DMS79 treated with DMSO at 0.1 percent for 48 hours (cell line): Measurements from ENCODE around the gene RGS8.
"Not testable (repeated sequence)": the region's sequence is repeated elsewhere in the genome, so short reads cannot be mapped to it uniquely, and the experiment has no call there.

ENCODE experiments used
- DNase-seq: peaks from one replicate; lab custom pipeline; 2025; lab: John Stamatoyannopoulos, UW

RGS8 gene

DNA sequence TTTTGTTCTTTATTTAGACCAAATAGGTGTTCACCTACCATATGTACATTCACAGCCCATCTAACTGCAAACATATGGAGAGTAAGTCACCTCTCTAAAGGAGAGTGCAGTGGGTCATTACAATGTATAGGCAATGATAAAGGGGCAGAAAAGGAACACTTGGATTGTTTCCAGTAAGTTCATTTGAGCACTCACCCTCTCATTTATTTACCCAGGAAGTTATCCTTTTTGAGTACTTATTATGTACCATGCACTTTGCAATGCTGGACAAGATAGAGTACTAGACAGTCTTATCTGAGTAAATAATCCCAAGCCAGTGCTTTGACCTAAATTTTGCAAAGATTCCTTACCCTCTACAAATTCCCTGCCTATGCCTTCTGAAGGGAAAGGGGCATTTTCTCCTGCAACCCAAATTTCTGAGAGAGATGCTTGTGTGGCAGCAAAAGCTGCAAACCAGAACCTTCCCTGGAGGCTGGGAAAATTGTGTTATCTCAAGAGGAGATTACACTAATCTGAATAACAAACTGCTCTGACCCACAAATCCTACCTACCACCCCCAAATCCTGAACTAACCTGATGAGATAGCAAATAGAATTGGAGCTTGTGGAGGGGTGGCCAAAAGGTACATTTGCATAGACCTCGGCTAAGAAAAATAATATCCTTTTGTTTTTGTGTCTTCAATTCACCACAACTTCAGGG is 18.6 kb upstream of the RGS8 start:
- peak; percentile 24 for DNase-seq

GRCh38 chr1:182700351-182700709 is 15.9 kb upstream of the RGS8 start:
- DNase-seq = no peak

DNA sequence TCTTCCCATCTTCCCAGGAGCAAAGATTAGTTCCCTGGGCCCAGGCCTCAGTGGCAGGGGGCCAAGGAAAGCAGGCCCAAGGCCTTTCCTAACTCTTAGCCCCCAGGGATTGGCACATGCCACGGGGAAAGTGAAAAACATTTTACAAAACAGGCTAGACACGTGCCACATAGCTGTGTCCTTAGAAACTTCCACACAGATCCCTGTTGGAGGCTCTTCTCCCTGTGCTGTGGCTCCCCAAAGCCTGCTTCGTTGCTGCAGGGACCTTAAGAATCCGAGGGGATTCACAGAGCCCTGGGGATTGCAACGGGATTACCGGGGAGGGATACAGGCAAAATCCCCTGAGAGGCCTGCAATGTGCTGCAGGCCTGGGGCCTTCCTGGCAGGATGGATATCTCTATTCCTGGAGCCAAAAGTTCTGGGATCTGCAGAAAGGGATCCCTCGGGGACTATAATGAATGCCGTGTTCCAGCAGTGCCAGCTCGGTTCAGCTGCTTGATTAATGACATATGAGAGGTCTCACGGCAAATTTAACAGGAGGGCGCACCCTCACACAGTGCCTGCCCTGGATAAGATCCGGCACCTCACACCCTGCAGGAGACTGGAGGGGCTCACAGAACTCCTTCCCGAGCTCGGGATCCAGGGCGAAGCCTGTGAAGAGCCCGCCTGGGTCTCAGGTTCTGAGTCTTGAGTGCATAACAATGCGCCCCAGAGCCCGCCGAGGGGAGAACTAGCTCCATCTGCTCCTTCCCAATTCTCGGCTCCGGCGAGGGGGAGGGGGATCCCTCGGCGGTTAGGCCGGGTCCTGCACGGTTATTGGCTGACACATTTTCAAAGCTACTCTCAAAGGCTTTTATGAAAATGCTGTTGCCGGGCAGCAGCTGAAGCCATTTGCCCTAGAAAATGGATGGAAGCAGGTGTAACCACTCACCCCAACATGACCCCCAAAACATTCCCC is 15.3 kb upstream of the RGS8 start:
- peak; percentile 98 for DNase-seq

DNA sequence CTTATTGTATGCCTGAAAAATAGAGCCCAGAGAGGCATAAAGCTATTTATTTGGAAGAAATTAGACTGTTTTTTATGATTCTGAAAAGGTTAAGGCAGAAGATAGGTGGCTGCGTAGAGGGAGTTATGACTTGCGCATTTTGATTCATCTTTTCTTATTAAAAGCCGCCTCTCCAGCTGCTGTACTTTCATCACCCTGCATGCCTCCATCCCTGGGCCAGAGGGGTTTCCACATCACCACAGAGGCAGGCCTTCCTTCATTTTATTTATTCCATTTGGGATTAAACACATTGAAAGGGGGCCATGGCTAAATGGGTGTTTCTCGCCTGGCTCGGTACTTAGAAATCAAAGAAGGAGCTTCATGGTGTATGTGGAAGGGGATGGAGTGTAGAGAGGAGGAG is 14.6 kb upstream of the RGS8 start:
- DNase-seq = no peak

DNA sequence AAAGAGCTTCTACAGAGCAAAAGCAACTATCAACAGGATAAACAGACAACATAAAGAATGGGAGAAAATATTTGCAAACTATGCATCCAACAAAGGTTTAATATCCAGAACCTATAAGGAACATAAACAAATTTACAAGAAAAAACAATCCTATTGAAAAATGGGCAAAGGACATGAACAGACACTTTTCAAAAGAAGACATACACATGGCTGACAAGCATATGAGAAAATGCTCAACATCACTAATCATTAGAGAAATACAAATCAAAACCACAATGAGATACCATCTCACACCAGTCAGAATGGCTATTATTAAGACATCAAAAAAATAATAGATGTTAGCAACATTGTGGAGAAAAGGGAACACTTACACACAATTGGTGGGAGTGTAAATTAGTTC is 8.8 kb upstream of the RGS8 start:
- not testable (repeated sequence) for DNase-seq

DNA sequence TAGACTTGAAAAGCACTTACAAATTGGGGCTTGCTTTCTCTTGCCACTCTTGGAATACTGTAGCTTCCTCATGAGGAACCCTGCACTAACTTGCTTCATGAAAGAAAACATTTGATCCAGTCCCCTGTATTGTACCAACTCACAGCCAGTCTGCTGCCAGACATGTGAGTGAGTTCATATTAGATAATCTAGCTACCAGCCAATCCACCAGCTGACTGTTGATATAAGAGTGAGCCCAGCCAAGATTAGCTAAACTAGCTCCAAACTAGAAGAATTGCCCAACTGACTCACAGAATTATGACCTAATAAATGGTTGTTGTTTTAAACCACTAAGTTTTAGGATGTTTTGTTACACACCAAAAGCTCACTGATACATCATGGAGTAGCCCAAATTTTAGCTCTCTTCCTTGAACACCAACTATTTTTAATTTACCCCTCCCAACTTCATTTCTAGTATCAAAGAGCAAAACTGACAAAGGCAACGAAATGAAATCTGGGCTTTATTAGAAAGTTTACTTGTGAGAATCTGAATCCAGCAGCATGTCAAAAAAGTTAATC is 6.6 kb upstream of the RGS8 start:
- no peak for DNase-seq

- DNase-seq = no peak
Measured at GRCh38 chr1:182688436-182689205, 4.2 kb upstream of the RGS8 start.

DNA sequence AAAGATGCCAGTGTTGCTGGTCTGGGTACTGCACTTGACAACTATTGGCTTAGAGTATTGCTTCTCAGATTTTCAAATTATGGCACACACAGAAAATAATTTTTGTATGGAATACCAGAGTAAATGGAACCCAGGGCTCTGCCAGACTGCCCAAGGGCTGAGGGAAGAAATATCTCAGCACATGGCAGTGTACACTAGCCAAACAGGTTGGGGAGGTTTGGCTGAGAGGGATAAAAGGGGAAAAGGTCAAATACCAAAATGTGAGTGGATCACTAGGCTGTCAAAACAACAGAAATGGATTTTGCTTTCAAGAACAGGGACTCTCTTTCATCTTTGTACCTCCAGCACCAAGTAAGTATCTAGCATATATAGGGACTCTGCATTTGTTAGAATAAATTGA is 3.0 kb upstream of the RGS8 start:
- no peak for DNase-seq

- DNase-seq = no peak
Measured at GRCh38 chr1:182686446-182686845, 2.1 kb upstream of the RGS8 start.

DNA sequence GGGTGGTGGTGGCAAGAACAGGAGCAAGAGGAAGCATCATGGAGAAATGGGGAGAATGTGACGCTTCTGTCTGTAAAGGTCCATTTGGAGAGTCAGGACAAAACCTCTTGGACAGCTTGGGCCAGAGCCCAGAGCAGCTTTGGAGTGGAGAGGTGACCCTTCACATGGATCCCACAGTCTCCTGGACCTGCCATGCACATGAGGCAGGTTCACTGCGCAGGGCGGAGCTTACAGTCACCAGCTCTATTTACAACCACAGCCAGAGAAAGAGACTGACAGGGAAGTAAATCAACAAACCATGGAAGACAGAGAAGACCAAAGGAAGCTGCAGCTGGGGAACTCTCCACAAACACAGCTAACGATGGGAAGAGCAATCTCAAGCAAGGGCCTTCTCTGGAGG is 828 bp upstream of the RGS8 start:
- no peak for DNase-seq

GRCh38 chr1:182682898-182683501 is 1.4 kb downstream of the RGS8 start:
- no peak for DNase-seq

DNA sequence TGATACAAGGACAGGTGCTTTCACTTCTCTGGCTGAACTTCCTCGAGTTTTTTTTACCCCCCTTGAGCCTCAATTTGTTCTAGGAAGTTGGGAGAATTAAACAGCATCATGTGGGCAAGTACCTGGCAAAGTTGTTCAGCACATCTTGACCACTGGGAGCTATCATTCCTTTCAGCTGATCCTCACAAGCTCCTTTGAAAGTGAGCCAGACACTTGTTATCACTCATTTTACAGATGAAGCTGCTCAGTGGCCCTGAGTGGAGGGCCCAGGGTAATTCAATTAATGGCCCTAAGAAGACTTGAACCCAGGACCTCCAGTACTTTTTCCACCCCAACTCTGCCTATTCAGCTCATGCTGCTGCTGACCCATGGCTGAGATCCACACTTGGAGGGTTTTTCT is 2.0 kb downstream of the RGS8 start:
- DNase-seq = no peak

- DNase-seq = no peak
Measured at GRCh38 chr1:182681568-182681912, 2.8 kb downstream of the RGS8 start.

DNA sequence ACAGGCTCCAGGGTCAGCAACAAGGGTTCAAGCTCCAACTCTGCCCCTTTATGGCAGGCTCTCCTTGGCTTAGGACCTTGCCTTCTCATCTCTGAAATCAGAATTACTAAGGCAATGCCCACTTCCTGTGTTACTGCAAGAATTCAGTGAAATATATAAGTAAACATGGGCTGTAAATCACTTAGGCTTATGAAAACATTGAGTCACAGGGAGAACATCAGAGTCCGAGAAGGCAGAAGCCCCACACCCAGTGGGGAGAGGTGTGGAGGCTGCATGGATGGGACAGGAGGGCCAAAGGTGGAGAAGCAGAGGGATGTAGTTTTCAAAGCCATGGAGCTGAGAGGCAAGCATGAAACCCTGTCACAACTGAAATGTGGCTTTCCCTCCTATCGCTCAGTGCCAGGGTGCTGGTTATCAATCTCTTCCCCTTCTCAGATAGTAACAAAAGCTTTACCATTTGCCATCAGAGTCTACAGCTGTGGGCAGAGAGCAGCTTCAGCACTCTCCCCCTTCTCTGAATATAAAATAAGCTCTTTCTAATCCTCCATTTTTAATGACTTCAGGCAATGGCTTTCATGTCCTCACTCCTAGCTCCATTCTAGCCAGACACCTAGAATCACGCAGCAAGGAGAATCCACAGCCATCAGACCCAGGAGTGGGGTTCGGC is 3.4 kb downstream of the RGS8 start:
- DNase-seq = no peak

- DNase-seq = no peak
Measured at GRCh38 chr1:182680408-182680807, 4.0 kb downstream of the RGS8 start.

DNA sequence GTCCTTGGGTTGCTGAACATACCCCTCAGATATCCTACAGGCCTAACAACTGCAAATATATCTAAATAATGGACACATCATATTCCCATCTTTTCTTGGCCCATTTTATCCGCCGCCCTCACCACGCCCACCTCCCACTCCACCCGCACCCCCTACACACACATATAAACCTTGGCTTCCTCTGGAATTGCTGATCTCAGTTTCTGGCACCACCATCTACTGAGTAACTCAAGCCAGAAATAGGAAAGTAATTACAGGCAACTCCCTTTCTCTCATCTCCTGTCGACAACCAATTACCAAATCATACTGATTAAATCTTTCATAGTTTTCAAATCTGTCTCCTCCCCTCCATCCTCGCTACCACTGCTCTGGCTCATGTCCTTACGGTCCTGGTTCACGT is 4.7 kb downstream of the RGS8 start:
- no peak for DNase-seq

DNA sequence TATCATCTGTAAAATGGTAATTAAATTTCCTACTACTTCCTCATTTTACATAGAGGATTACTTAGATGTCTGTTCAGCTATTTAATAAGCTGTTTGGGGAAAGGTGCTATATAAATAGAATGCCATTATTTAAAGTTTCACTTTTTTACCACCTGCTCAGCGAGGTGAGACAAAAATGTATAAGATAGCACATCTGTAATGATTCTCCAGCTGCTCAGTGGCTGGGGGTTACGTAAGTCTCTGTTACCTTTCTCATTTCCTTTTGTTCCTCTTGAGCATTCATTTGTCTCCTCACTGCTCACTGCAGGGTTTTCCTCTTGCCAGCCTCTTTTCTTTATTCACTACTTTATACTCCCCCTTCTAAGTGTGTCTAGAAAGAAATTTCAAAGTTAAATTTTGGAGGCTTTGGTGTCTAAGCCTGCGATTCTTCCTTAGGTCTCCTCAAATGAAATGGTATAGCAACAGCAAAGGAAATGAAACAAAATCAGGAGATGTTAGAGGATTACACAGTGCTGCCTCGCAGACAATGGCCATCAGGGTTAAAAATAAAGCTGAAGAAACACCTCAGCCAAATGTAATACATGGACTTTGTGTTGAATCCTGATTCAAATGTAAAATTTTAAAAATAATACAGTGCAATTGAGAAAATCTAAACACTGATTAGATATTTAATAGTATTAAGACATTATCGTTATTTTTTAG is 6.8 kb downstream of the RGS8 start:
- DNase-seq = no peak

DNA sequence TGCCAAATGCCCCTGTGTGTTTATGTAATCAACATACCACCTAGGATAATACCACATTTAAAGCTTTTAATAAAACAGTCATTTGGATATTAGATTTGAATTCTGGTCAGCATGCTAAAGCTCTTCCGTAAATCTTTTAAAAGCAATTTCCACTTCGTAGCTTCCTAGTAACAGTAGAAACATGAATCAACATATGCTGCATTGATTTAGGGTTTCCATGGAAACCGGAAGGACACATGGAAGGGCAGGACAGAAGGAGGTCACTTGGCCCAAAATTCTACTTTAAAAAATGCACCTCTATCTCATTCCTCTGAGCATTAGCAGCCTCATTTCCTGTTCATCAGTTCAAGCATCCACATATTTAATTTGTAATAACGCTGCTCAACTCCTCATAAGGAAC is 8.1 kb downstream of the RGS8 start:
- DNase-seq = no peak

GRCh38 chr1:182674346-182675246 is 9.8 kb downstream of the RGS8 start:
- DNase-seq = no peak

- DNase-seq = peak; percentile 39
Measured at GRCh38 chr1:182672487-182672836, 11.9 kb downstream of the RGS8 start.
